Epithelial cell of proximal tubule (primary cell): ENCODE results near the gene C6orf15. TPM values are rescaled to one million over a fixed set of nuclear protein-coding genes. Genes with fewer than 3 reads are reported as not detected.

ENCODE experiments used
- DNase-seq: peaks from one replicate; pipeline ENCODE4 v3.0.0-alpha.2; 2011; ENCODE audit warnings: low read depth
- H3K4me3 ChIP-seq: 2 replicates; pipeline ENCODE4 v1.5.1; 2011; ENCODE audit warnings: low read depth, mild to moderate bottlenecking, low read length
- total RNA-seq: library from RNA; depleted of rRNA; stranded (reverse); fragments of >200 nt; gene quantifications from 2 replicates; pipeline ENCODE4 v1.2.3, GENCODE V29; 2015
- TF ChIP-seq, protein P1 (sequence below): conservative IDR thresholded peaks from 2 replicates; pipeline ENCODE4 v1.5.1; 2012; ENCODE audit warnings: low read depth, mild to moderate bottlenecking, low read length

The C6orf15 gene
- total RNA-seq, 1 donor from 2014 or later, result 0.29 TPM

- TF ChIP-seq, protein P1, sequence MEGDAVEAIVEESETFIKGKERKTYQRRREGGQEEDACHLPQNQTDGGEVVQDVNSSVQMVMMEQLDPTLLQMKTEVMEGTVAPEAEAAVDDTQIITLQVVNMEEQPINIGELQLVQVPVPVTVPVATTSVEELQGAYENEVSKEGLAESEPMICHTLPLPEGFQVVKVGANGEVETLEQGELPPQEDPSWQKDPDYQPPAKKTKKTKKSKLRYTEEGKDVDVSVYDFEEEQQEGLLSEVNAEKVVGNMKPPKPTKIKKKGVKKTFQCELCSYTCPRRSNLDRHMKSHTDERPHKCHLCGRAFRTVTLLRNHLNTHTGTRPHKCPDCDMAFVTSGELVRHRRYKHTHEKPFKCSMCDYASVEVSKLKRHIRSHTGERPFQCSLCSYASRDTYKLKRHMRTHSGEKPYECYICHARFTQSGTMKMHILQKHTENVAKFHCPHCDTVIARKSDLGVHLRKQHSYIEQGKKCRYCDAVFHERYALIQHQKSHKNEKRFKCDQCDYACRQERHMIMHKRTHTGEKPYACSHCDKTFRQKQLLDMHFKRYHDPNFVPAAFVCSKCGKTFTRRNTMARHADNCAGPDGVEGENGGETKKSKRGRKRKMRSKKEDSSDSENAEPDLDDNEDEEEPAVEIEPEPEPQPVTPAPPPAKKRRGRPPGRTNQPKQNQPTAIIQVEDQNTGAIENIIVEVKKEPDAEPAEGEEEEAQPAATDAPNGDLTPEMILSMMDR, result no peak
- H3K4me3 ChIP-seq, result no peak overlapping the region
- no peak for DNase-seq
Measured at GRCh38 chr6:31156641-31157040, 44.3 kb upstream of the C6orf15 start.

- no peak overlapping the region for H3K4me3 ChIP-seq
- no peak for DNase-seq
- TF ChIP-seq, protein P1, result no peak
Measured at GRCh38 chr6:31154436-31154835, 42.1 kb upstream of the C6orf15 start.

- no peak overlapping the region for H3K4me3 ChIP-seq
- TF ChIP-seq, protein P1, result no peak
- no peak for DNase-seq
Measured at GRCh38 chr6:31152781-31153180, 40.4 kb upstream of the C6orf15 start.

DNA sequence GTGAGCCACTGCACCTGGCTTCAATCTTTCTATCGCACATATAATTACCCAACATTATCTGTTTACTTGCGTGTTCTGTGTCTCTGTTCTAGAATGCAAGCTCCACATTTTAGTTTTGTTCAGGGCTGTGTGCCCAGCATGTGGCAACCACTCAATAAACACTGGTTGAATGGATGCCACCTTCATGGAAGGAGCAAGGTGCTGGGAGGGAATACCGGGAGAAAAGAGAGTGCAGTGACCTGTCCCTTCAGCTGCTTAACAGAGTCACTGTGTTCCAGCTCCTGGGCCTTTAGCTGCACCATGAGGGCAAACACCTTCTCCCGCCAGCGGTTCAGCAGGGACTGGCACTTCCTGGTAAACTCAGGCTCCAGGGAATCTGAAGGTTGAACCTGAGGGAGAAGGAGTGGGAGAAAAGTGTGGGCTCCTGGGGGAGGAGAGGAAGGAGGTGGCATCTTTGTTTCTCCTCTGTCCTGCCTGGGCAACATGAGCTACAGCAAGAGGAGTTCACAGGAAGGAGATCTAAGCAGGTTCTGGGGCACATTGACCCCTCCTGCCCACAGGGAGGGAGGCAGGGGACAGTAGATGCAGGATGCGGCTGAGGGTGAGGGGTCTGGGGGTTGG is 37.6 kb upstream of the C6orf15 start:
- no peak overlapping the region for H3K4me3 ChIP-seq
- TF ChIP-seq, protein P1, result no peak
- DNase-seq, result no peak

DNA sequence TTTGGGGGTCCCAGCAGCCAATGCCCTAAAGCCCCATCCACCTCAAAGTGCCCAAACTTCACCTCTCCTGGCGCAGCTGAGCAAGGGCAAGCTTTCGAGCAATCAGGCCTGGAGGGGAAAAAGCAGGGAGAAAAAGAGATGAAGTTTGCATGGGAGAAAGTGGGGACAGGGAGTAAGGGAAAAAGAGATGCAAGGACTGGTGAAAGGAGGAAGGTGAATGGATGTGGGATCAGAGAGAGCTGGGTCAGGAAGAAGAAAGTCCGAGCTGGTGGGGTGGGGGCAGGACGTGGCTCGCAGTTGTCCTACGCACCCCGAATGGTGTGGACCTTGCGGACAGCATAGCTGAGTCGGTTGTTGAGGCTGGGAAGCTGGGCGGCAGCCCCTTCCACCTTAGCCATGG is 33.0 kb upstream of the C6orf15 start:
- TF ChIP-seq, protein P1, result no peak
- H3K4me3 ChIP-seq, result no peak overlapping the region
- DNase-seq, result no peak

DNA sequence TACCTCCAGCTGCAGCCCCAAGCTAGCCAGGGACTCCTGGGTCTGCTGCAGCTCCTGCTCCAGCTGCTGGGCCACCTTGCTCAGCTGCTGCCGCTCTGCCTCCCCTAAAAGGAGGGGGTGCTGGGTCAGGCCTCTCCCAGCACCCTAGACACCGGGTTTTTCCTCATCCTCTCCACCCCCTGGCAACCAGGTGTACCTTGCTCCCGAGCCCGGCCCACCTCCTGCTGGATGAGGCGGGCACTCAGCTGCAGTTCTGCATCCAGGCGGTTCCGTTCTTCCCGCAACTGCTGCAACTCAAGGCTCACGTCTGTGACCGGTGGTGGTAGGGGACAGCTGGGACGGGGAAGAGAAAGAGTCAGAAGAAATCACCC is 32.6 kb upstream of the C6orf15 start:
- H3K4me3 ChIP-seq, result no peak overlapping the region
- TF ChIP-seq, protein P1, result no peak
- no peak for DNase-seq

- H3K4me3 ChIP-seq, result no peak overlapping the region
- DNase-seq, result no peak
- TF ChIP-seq, protein P1, result no peak
Measured at GRCh38 chr6:31144296-31144969, 32.1 kb upstream of the C6orf15 start.
